Vagina (tissue), 2 donors: ENCODE measurements around the gene SMPX. TPM values are rescaled to one million over a fixed set of nuclear protein-coding genes. Genes with fewer than 3 reads are reported as not detected.

Source experiments
- DNase-seq, 2 donors: peaks; one replicate each; pipeline ENCODE4 v3.0.0-alpha.2; 2017; ENCODE audit errors: extremely low spot score in 2 of 2
- H3K27ac ChIP-seq: fragments of 200-600 bp; sonication (generic); one replicate; pipeline ENCODE4 v1.5.1; 2019
- H3K27me3 ChIP-seq: fragments of 200-600 bp; sonication (generic); one replicate; pipeline ENCODE4 v1.5.1; 2019
- H3K36me3 ChIP-seq, 2 donors: fragments of 200-600 bp; sonication (generic); one replicate each; pipeline ENCODE4 v1.5.1; 2017 to 2019
- H3K4me1 ChIP-seq: fragments of 200-600 bp; sonication (generic); one replicate; pipeline ENCODE4 v1.5.1; 2019
- H3K4me3 ChIP-seq, 2 donors: fragments of 200-600 bp; sonication (generic); 1 replicate in 1 of 2; 2 replicates in 1 of 2; pipeline ENCODE4 v1.5.1; 2016 to 2019
- H3K9me3 ChIP-seq: fragments of 200-600 bp; sonication (generic); one replicate; pipeline ENCODE4 v1.5.1; 2019
- POLR2A ChIP-seq, 2 donors: fragments of 450-650 bp; IDR thresholded peaks; one replicate each; pipeline ENCODE4 v1.6.1; 2017; ENCODE audit warnings: antibody characterized with exemption in 2 of 2, mild to moderate bottlenecking in 2 of 2, moderate library complexity in 2 of 2
- POLR2AphosphoS5 ChIP-seq, 2 donors: sonication (generic); formaldehyde crosslinking; IDR thresholded peaks; one replicate each; pipeline ENCODE4 v1.9.0; 2017; ENCODE audit warnings: antibody characterized with exemption in 2 of 2, mild to moderate bottlenecking in 2 of 2, low read depth in 1 of 2; ENCODE audit not compliant: insufficient read depth in 1 of 2
- intact Hi-C: fragments of 100-400 bp; cut with DNase I; formaldehyde crosslinking; loops from one replicate; pipeline ENCODE4 v1.15.1; 2023
- total RNA-seq: library from RNA; depleted of rRNA; stranded (reverse); fragments of >200 nt; gene quantifications from one replicate; pipeline ENCODE4 v1.2.3, GENCODE V29; 2016
- TF ChIP-seq, protein P1 (sequence below), 3 experiments: fragments of 450-650 bp in 2 of 3; fragments of 200-600 bp in 1 of 3; sonication (generic) in 1 of 3; IDR thresholded peaks; one replicate each; pipeline ENCODE4 v1.5.1; 2017 to 2019; ENCODE audit warnings: antibody characterized with exemption in 3 of 3, mild to moderate bottlenecking in 2 of 3, moderate library complexity in 2 of 3

SMPX gene
- total RNA-seq, 1 donor from 2014 or later: not detected

DNA sequence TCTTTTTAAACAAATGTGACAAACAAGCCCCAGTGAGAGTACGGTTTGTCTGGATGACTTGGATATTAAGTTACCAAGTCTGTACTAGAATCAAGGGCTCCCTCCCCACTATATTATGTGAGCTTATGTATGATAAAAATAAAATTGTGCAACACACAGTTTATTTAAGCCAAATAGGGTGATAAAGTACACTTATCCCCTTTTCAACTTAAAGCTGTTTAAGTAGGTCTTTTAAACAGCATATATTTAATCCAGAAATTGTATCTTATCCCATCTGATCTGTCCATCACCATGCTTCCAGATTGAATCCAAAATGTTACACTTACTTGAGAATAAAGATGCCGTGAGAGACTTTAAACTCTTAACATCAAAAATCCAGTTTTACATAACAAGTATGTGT is 97.8 kb downstream of the SMPX start:
- TF ChIP-seq POLR2A (IDR thresholded peaks at IDR 0.05): no peak

DNA sequence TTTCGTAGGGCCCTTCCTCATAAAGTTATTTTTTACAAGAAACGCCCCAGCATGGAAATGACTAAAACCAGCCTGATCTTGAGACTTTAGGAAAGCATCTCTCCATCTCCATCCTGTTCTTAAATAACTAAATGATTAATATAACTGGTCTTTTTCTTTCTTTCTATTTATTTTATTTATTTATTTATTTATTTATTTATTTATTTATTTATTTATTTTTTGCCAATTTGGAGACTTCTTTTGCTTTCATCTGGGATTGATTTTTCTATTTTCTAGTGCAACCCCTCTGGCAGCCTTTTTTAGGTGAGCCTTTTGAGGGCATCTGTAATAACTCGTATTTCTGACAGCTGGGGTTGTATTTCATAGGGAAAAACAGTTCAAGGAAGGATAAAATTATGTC is 98.6 kb downstream of the SMPX start:
- TF ChIP-seq, protein P1, sequence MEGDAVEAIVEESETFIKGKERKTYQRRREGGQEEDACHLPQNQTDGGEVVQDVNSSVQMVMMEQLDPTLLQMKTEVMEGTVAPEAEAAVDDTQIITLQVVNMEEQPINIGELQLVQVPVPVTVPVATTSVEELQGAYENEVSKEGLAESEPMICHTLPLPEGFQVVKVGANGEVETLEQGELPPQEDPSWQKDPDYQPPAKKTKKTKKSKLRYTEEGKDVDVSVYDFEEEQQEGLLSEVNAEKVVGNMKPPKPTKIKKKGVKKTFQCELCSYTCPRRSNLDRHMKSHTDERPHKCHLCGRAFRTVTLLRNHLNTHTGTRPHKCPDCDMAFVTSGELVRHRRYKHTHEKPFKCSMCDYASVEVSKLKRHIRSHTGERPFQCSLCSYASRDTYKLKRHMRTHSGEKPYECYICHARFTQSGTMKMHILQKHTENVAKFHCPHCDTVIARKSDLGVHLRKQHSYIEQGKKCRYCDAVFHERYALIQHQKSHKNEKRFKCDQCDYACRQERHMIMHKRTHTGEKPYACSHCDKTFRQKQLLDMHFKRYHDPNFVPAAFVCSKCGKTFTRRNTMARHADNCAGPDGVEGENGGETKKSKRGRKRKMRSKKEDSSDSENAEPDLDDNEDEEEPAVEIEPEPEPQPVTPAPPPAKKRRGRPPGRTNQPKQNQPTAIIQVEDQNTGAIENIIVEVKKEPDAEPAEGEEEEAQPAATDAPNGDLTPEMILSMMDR (IDR thresholded peaks at IDR 0.05): no peak
- TF ChIP-seq POLR2A (IDR thresholded peaks at IDR 0.05): no peak
- TF ChIP-seq POLR2AphosphoS5 (IDR thresholded peaks at IDR 0.05; ENCODE audit: insufficient read depth in 1 of 2, low read depth in 1 of 2): no peak
- no peak overlapping the region for H3K27ac ChIP-seq
- H3K36me3 ChIP-seq: no peaks in the 10 kb centered on the region
- H3K27me3 ChIP-seq: no peaks in the 10 kb centered on the region
- H3K4me1 ChIP-seq: no peaks in the 10 kb centered on the region
- intact Hi-C loops: no loop called here
- no peak overlapping the region for H3K4me3 ChIP-seq
- DNase-seq: no peak
- no peaks in the 10 kb centered on the region for H3K9me3 ChIP-seq

More for the DNA sequence above, 97.8 kb downstream of the SMPX start:
- no peak overlapping the region for H3K27ac ChIP-seq
- DNase-seq: no peak
- no peaks in the 10 kb centered on the region for H3K9me3 ChIP-seq
- H3K4me1 ChIP-seq: no peaks in the 10 kb centered on the region
- H3K36me3 ChIP-seq: no peaks in the 10 kb centered on the region
- no peaks in the 10 kb centered on the region for H3K27me3 ChIP-seq
- intact Hi-C loops: no loop called here
- H3K4me3 ChIP-seq: no peak overlapping the region

DNA sequence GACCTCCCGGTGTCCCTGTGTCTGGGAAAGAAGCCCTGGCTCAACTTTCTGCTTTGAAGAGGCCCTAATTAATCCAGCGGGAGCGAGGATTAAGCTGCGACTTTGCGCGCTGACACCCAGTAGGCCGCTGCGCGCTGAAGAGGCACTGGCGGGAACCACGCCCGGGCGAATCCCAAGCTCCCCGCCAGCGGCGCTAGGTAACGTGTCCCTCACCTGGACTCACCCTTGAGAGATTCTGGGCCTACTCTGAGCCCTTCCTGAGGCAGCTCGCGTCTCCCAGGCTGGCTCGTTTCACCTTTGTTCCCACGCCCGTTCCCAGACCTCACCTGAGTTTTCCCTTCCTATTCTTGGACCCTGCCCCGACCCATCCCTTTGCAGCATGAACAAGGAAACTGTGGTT is 99.2 kb downstream of the SMPX start:
- H3K36me3 ChIP-seq: no peaks in the 10 kb centered on the region
- no peaks in the 10 kb centered on the region for H3K27me3 ChIP-seq
- intact Hi-C loops: no loop called here
- no peak overlapping the region for H3K27ac ChIP-seq
- DNase-seq: no peak
- TF ChIP-seq POLR2AphosphoS5 (IDR thresholded peaks at IDR 0.05; ENCODE audit: insufficient read depth in 1 of 2, low read depth in 1 of 2): no peak
- TF ChIP-seq, protein P1 (IDR thresholded peaks at IDR 0.05): no peak
- no peaks in the 10 kb centered on the region for H3K9me3 ChIP-seq
- peak overlapping the region; percentile 17 to 21 for H3K4me3 ChIP-seq
- H3K4me1 ChIP-seq: no peaks in the 10 kb centered on the region

DNA sequence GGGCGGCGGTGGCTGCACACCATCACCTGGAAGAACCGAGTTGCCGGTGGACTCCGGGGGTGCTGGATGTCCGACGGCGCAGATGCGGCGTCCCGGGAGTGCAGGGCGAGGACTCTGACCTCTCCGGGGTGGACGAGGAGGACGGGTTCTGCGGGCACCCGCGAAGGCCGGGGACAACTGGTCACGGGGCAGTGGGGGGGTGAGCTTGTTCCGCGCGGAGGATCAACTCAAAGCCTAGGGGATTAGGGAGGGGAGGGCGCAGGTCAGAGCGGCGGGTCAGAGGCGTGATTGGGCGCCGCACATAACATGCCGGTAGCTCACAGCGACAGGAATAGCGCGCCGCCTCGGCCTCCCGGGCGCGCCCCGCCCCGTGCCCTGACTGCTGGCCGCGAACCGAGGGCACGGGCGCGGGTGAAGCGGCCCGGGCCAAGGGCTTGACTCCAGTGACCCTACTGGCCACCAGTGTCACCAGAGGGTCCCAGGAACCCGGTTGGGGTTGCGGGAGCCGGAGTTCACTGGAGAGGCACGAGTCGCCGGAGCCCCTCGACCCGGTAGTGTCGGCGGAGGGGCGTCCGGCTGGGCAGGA is 99.7 kb downstream of the SMPX start, which contains the start of gene KLHL34:
TSS of gene KLHL34 (minus strand) at position 179 of the 586 bp plus-strand sequence. CDS start 542 bp downstream, outside the sequence.
- intact Hi-C loops: no loop called here
- peak within 1 kb of the TSS; percentile 17 to 21 for H3K4me3 ChIP-seq
- no peak for TF ChIP-seq POLR2A (IDR thresholded peaks at IDR 0.05)
- no peak for TF ChIP-seq POLR2AphosphoS5 (IDR thresholded peaks at IDR 0.05; ENCODE audit: insufficient read depth in 1 of 2, low read depth in 1 of 2)
- TF ChIP-seq, protein P1 (IDR thresholded peaks at IDR 0.05): no peak

DNA sequence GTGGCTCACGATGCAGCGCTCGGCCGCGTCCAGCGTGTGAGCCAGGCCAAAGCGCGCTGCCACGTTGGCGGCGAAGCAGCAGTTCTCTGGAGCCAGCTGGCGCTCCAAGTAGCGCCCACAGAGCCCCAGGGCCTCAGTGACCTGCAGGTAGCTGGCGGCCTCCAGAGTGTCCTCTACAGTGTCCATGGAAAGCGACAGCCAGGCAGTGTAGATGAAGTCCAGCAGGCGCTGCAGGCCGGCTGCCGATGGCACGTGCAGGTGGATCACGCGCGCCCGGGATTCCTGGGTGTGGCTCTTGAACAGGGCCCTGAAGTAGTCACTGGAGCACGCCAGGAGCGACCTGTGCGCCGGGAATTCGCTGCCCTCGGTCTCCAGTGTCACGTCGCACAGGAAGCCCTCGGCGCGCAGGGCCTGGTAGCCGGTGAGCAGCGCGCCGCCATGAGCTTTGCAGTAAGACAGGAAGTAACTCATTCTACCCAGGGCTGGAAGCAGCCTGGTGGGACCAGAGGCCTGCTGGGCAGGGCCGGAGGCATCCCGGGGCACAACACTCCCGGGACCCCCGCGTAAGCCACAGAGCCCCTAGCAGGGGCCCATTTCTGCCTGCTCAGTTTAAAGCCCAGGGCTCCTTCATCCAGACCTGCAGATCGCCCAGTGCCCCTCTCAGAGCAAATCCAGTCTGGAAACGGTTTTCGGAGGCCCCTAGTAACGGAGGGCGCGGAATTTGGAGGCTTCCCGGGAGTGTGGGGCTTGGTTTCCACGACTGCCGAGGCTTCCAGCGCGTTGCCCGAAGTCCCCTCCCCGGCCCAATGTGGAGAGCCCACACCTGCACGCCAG is 100.4 kb downstream of the SMPX start:
- Histone ChIP-seq H3K4me1 (no peaks in the 10 kb centered on the region), H3K9me3 (no peaks in the 10 kb centered on the region), H3K27me3 (no peaks in the 10 kb centered on the region), H3K36me3 (no peaks in the 10 kb centered on the region), H3K27ac (no peak overlapping the region), H3K4me3 (no peak overlapping the region)
- intact Hi-C loops: no loop called here
- TF ChIP-seq POLR2A (IDR thresholded peaks at IDR 0.05): no peak
- no peak for TF ChIP-seq POLR2AphosphoS5 (IDR thresholded peaks at IDR 0.05; ENCODE audit: insufficient read depth in 1 of 2, low read depth in 1 of 2)
- TF ChIP-seq, protein P1 (IDR thresholded peaks at IDR 0.05): no peak
- no peak for DNase-seq

More for the DNA sequence above, 99.7 kb downstream of the SMPX start, which contains the start of gene KLHL34:
- Histone ChIP-seq H3K9me3 (no peaks in the 10 kb centered on the region), H3K4me1 (no peaks in the 10 kb centered on the region), H3K27ac (no peak within 1 kb of the TSS), H3K36me3 (no peaks in the 10 kb centered on the region), H3K27me3 (no peaks in the 10 kb centered on the region)
- DNase-seq: no peak
